Activated naive CD4-positive, alpha-beta T cell treated with Interleukin-2 at 50 U/mL for 16 hours (primary cell): ENCODE results near the gene ITGAD.

Experiments used
- DNase-seq: peaks from one replicate; pipeline ENCODE4 v3.0.0-alpha.2; 2020

The ITGAD gene

DNA sequence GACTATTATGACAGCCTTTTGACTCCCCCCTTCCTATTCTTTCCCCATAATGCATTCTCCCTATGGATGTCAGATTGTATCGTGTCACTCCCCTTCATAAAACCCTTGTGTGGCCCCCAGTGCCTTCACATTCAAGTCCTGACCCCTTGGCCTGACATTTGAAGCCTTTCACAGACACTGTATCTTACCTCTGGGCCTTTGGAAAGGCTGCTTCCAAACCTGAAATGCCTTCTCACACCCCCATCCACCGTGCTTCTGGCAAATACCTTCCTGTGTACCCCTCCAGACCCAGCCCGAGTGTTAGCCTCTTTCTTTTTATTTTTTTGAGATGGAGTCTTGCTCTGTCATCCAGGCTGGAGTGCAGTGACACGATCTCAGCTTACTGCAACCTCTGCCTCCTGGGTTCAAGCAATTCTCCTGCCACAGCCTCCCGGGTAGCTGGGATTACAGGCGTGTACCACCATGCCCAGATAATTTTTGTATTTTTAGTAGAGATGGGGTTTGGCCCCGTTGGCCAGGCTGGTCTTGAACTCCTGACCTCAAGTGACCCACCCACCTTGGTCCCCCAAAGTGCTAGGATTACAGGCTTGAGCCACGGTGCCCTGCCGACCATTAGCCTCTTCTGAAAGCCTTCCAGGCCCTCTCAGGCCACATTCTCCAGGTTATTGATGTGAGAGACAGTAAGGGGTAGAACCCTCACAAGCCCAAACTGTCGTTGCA lies 68.2 kb downstream of the ITGAD start:
- DNase-seq: no peak

DNA sequence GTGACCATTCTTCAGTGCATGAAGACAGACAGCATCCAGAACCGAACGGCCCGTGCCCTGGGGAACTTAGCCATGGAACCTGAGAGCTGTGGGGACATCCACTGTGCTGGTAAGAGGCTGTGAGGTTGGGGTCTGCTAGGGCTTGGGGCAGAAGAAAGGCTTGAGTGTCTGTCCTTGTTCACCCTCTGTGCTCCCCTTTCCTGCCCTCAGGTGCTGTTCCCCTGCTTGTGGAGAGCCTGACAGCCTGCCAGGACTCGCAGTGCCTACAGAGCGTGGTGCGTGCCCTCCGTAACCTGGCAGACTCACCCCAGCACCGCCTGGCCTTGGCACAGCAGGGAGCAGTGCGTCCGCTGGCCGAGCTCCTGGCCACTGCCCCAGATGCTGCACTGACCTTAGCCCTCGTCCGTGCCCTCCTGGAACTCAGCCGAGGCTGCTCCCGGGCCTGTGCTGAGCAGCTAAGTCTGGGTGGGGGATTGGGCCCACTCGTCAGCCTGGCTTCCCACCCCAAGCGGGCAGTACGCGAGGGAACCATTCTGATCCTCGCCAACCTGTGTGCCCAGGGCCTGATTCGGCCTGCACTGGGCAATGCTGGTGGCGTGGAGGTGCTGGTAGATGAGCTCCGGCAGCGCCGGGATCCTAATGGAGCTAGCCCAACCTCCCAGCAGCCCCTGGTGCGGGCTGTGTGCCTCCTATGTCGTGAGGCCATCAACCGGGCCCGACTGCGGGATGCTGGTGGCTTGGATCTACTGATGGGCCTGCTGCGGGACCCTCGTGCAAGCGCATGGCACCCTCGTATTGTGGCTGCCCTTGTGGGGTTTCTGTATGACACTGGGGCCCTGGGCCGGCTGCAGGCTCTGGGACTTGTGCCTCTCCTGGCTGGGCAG lies 69.0 kb downstream of the ITGAD start:
- no peak for DNase-seq

DNA sequence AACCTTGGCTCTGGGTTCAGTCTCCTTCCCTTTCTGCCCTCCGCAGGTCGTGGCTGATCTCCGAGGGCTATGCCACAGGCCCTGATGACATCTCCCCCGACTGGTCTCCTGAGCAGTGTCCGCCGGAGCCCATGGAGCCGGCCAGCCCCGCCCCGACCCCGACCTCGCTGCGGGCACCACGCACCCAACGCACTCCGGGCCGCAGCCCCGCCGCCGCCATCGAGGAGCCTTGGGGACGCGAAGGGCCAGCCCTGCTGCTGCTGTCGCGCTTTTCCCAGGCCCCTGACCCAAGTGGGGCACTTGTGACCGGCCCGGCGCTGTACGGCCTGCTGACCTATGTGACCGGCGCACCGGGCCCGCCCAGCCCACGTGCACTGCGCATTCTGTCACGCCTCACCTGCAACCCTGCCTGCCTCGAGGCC lies 71.2 kb downstream of the ITGAD start:
- DNase-seq: no peak

- no peak for DNase-seq
Measured at GRCh38 chr16:31464781-31465260, 71.7 kb downstream of the ITGAD start.

DNA sequence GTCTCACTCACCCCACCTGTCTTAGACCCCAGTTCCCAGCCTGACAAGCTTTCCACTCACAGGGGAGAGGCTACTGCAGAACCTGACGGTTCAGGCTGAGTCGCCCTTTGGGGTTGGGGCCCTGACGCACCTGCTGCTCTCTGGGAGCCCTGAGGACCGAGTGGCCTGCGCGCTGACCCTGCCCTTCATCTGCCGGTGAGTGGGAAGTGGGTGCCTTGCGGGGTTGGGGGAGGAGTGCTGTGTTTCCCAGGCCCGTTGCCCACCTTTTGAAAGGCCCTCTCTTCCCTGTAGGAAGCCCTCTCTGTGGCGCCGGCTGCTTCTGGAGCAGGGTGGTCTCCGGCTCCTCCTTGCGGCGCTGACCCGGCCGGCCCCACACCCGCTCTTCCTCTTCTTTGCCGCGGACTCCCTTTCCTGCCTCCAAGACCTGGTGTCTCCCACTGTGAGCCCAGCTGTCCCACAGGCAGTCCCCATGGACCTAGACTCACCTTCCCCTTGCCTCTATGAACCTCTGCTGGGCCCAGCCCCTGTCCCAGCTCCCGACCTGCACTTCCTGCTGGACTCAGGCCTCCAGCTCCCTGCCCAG lies 72.7 kb downstream of the ITGAD start:
- DNase-seq: no peak

- DNase-seq: no peak
Measured at GRCh38 chr16:31466381-31466841, 73.3 kb downstream of the ITGAD start.

GRCh38 chr16:31467151-31467773 lies 74.1 kb downstream of the ITGAD start:
- no peak for DNase-seq

- no peak for DNase-seq
Measured at GRCh38 chr16:31467858-31468257, 74.7 kb downstream of the ITGAD start.

DNA sequence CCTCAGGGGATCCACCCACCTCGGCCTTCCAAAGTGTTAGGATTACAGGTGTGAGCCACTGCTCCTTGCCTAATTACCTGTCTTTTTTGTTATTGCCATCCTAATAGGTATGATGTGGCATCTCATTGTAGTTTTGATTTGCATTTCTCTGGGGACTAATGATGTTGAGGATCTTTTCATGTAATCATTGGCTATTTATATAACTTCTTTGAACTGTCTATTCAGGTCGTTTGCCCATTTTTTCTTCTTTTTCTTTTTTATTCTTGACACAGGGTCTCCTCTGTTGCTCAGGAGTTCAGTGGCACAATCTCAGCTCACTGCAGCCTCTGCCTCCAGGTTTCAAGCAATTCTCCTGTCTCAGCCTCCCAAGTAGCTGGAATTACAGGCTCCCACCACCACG lies 77.5 kb downstream of the ITGAD start:
- no peak for DNase-seq

GRCh38 chr16:31471241-31471874 lies 78.2 kb downstream of the ITGAD start:
- no peak for DNase-seq

GRCh38 chr16:31471875-31472708 lies 79.0 kb downstream of the ITGAD start, which contains the start of gene TGFB1I1:
TSS of gene TGFB1I1 (plus strand) at chr16:31472152. CDS start at chr16:31472189, 37 bp downstream.
- no peak for DNase-seq

- DNase-seq: peak; percentile 25
Measured at GRCh38 chr16:31472709-31473203, 79.6 kb downstream of the ITGAD start.

GRCh38 chr16:31473264-31473984 lies 80.3 kb downstream of the ITGAD start:
- no peak for DNase-seq

DNA sequence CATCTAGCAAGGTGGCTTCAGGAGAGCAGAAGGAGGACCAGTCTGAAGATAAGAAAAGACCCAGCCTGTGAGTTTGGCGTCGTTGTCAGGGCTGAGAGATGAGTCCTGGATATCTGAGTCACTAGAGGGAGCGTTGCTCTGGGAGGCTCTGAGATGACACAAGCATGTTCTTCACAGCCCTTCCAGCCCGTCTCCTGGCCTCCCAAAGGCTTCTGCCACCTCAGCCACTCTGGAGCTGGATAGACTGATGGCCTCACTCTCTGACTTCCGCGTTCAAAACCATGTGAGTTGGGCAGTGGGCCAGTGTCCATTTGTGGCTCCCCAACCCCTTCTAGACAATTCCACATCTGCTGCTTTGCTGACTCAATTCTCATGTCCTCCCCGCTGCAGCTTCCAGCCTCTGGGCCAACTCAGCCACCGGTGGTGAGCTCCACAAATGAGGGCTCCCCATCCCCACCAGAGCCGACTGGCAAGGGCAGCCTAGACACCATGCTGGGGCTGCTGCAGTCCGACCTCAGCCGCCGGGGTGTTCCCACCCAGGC lies 81.1 kb downstream of the ITGAD start:
- no peak for DNase-seq

DNA sequence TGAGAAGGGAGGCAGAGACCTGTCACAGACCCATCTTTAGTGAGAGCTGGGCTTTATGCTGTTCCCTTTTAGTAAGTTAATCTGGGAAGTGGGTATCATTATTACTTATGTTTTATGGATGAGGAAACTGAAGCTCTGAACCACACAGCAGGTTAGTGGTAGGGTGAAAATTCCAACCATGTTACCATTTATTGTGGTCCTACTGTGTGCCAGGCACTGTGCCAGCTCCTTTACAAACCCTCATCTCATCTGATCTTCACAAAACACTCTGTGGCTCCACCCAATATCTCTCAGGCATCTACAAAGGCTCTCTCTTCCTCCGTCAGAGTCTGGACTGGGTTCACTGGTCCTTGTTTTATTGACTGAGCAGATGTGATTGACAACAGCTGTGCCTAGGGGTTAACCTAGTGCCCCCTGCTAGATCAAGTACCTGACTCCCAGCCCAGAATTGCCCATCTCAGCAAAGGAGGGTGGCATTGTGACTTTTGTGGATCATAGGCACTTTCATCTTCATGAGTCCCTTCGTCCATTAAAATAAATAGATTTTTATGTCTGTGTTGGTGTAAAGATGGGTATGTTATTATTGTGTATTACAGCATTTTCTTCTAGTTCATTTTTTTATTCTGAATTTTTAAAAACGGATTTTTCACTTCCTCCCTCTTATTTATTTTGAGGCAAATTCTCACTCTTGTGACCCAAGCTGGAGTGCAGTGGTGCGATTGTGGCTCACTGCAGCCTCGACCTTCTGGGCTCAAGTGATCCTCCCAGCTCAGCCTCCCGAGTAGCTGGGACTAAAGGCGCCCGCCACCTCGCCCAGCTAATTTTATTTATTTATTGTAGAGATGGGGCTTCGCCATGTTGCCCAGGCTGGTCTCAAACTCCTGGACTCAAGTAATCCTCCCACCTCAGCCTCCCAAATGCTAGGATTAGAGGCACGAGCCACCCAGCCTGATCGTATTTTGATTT lies 81.9 kb downstream of the ITGAD start:
- no peak for DNase-seq

DNA sequence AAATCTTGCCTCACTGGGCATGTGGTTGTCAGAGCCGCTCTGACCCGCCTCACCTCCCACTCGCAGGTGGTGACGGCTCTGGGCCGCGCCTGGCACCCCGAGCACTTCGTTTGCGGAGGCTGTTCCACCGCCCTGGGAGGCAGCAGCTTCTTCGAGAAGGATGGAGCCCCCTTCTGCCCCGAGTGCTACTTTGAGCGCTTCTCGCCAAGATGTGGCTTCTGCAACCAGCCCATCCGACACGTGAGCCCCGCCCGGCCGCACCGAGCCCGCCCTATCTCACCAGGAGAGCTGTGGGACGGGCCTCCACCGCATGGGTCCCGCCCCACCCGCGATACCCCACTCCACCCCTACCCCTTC lies 82.8 kb downstream of the ITGAD start:
- DNase-seq: no peak
